ENCODE measurements around the gene LENG8.
"Not testable (repeated sequence)": the region's sequence is repeated elsewhere in the genome, so short reads cannot be mapped to it uniquely, and the experiment has no call there.

Gene LENG8

DNA sequence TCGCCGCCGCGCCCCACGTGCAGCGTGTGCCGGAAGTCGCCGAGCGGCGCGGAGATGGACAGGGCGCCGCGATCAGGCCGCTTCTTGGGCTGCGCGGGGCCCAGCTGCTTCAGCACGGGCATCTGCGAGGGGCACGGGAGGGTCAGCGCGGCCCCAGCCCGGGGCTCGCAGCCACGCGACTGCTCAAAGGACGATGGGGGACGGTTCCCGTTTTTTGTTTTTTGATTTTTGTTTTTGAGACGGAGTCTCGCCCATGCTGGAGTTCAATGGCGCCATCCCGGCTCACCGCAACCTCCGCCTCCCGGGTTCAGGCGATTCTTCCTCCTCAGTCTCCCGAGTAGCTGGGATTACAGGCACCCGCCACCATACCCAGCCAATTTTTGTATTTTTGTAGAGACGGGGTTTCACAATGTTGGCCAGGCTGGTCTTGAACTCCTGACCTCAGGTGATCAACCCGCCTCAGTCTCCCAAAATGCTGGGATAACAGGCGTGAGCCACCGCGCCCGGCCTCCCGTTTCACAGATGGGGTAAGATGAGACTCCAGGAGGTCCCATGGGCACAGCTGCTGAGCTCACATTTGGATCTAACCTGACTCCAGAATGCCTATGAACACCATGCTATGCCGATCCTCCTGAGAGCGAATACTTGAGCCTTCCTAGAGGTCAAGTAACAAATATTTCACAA lies 16.6 kb downstream of the LENG8 start:
- Histone ChIP-seq H3K27me3 (ENCODE audit: control insufficient read depth, insufficient read depth, low read length) (peaks cover 20% of the 10 kb centered on the region), H3K9me3 (ENCODE audit: control insufficient read depth, low read depth, low read length) (no peaks in the 10 kb centered on the region), H3K9ac (ENCODE audit: low read length) (no peak overlapping the region), H3K36me3 (ENCODE audit: control insufficient read depth, low read depth, low read length) (peaks cover 12% of the 10 kb centered on the region), H3K4me1 (ENCODE audit: control insufficient read depth, low read depth, low read length) (no peaks in the 10 kb centered on the region), H3K4me3 (ENCODE audit: low read length) (no peak overlapping the region), H3K27ac (ENCODE audit: low read length) (no peak overlapping the region)

DNA sequence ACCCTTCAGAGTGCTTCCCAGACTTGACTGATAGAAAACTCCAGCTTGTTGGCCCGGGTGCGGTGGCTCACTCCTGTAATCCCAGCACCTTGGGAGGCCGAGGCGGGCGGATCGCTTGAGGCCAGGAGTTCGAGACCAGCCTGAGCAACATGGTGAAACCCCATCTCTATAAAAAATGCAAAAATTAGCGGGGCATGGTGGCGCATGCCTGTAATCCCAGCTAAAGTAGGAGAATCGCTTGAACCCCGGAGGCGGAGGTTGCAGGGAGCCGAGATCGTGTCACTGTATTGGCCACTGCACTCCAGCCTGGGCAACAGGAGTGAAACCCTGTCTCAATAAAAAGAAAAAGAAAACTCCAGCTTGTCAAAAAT lies 17.1 kb downstream of the LENG8 start:
- not testable (repeated sequence) for H3K4me1 ChIP-seq (ENCODE audit: control insufficient read depth, low read depth, low read length); H3K4me3 ChIP-seq (ENCODE audit: low read length); H3K9ac ChIP-seq (ENCODE audit: low read length); H3K27ac ChIP-seq (ENCODE audit: low read length); H3K9me3 ChIP-seq (ENCODE audit: control insufficient read depth, low read depth, low read length)
- H3K27me3 ChIP-seq (ENCODE audit: control insufficient read depth, insufficient read depth, low read length), result peaks cover 25% of the 10 kb centered on the region
- peaks cover 12% of the 10 kb centered on the region for H3K36me3 ChIP-seq (ENCODE audit: control insufficient read depth, low read depth, low read length)

DNA sequence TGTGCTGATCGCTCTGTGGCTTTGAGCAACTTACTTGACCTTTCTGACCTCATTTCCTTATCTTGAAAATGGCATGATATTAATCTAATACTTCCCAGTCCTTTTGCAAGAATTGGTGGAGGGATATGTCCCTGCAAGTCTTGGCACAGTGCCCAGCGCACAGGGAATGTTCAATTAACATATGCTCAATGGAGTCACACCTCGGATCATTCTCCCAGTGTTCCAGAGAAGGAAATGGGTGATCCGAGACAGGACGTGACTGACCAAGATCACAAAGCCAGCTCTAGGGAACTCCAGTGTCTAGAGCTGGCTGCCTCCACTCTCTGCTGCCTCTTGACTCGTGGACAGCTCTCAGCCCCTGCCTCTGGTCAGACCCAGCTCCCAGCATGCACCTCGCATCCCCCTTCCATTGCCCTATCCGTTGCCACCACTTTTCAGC lies 20.5 kb downstream of the LENG8 start:
- Histone ChIP-seq H3K27me3 (ENCODE audit: control insufficient read depth, insufficient read depth, low read length) (peaks cover 32% of the 10 kb centered on the region), H3K27ac (ENCODE audit: low read length) (no peak overlapping the region), H3K4me1 (ENCODE audit: control insufficient read depth, low read depth, low read length) (no peaks in the 10 kb centered on the region), H3K9ac (ENCODE audit: low read length) (no peak overlapping the region), H3K36me3 (ENCODE audit: control insufficient read depth, low read depth, low read length) (no peaks in the 10 kb centered on the region), H3K4me3 (ENCODE audit: low read length) (no peak overlapping the region), H3K9me3 (ENCODE audit: control insufficient read depth, low read depth, low read length) (no peaks in the 10 kb centered on the region)

DNA sequence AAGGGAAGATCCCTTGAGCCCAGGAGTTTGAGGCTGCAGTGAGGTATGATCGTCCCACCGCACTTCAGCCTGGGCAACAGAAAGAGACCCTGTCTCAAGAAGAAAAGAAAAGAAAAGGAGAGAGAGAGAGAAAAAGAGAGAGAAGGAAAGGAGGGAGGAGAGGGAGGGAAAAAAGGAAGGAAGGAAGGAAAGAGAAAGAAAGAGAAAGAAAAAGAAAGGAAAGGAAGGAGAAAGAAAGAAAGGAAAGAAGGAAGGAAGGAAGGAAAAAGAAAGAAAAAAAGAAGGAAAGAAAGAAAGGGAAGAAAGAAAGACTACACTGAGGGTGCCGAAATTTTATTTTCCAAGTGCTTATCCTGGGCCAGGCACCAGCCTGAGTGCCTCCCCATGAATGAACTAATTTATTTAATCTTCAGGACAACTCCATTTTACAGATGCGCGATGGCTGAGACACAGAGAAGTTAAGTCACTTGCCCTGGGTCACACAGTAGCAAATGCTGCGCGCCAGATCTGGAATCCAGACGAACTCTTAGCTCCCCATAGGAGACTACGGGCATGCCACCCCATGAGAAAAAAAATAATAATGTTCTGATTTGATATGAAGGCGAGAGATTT lies 21.4 kb downstream of the LENG8 start:
- Histone ChIP-seq H3K36me3 (ENCODE audit: control insufficient read depth, low read depth, low read length) (no peaks in the 10 kb centered on the region), H3K9me3 (ENCODE audit: control insufficient read depth, low read depth, low read length) (no peaks in the 10 kb centered on the region), H3K4me3 (ENCODE audit: low read length) (peak overlapping the region; percentile 56), H3K4me1 (ENCODE audit: control insufficient read depth, low read depth, low read length) (no peaks in the 10 kb centered on the region), H3K27ac (ENCODE audit: low read length) (no peak overlapping the region), H3K27me3 (ENCODE audit: control insufficient read depth, insufficient read depth, low read length) (peaks cover 32% of the 10 kb centered on the region), H3K9ac (ENCODE audit: low read length) (peak overlapping the region; percentile 56)

DNA sequence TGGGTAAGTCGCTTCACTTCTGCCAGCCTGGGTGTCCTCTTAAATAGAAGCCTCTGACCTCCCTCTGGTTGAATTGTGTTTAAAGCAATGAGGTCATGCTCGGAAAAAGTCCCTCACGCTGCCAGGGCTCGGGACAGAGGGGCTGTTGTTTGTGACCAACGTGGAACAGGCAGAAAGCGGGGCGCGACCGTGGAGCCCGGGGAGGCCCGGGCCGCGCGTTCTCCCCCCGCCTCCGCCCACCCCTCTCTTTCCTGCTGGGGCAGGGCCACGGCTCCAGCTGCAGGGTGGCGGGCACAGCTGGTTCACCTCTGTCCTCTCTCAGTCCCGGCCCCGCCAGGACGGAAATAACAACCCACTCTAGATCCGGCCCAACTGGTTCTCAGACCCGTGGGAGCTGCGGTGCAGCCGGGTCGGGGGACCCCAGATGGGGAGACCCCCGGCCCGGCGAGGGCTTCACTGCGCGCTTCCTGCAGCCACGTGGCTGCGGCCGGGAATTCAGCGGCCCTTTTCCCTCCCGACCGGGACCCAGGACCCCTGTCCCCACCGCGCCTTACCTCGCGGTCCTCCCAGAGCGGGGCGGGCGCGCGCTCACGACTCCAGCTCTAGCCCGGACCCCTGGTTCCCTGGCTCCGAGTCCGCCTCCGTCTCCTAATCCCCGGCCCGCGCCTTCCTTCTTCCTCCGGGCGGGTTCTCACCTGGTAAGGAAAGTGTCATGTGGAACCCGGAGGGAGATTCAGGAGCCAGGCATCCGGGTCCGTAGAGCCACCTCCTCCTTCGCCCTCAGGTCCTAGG lies 22.2 kb downstream of the LENG8 start:
- H3K27me3 ChIP-seq (ENCODE audit: control insufficient read depth, insufficient read depth, low read length), result peaks cover 26% of the 10 kb centered on the region
- H3K9me3 ChIP-seq (ENCODE audit: control insufficient read depth, low read depth, low read length), result no peaks in the 10 kb centered on the region
- H3K4me3 ChIP-seq (ENCODE audit: low read length), result peak overlapping the region; percentile 56
- no peak overlapping the region for H3K27ac ChIP-seq (ENCODE audit: low read length)
- H3K9ac ChIP-seq (ENCODE audit: low read length), result peak overlapping the region; percentile 56
- H3K4me1 ChIP-seq (ENCODE audit: control insufficient read depth, low read depth, low read length), result no peaks in the 10 kb centered on the region
- no peaks in the 10 kb centered on the region for H3K36me3 ChIP-seq (ENCODE audit: control insufficient read depth, low read depth, low read length)

DNA sequence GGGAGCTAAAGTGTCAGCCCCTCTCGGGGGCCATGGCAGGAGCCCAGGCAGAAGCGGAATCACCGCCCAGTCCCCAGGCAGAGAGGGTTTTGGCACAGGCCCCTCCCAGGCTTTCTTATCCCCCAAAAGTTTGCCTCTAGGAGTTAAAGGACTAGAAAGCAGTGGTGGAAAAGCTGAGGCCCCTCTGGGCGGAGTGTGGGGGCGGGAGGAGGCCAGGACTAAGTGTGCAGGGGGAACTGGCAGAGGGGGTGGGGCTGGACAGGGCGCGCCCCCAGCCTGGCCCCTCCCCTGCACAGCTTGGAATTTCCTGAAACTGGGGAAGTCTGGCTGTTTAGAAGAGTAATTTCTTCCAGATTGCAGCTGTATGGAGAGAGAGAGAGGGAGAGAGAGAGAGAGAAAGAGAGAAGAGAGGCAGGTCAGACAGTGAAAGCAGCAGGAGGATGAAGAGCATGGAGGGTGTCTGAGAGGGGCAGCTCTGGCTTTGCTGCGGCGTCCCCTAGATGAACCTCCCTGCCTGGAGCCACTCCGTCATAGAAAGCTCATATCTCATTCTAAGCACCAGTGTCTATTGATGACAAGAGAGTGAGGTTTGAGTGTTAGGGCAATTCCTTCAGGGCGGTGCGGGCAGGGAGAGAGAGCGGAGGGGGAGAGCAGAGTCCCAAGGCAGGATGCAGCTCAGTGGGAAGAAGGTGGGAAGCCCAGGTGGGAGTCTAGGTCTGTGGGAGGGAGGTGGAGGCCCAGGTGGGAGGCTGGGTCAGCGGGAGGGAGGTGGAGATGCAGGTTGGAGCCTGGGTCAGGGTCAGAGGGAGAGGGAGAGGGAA lies 24.3 kb downstream of the LENG8 start, which contains the start of gene CDC42EP5:
CDC42EP5 (minus strand) TSS at position 226 of the 821 bp plus-strand sequence. CDS start 7,749 bp downstream, outside the sequence.
- Histone ChIP-seq H3K4me3 (ENCODE audit: low read length) (no peak within 1 kb of the TSS), H3K9ac (ENCODE audit: low read length) (no peak within 1 kb of the TSS), H3K9me3 (ENCODE audit: control insufficient read depth, low read depth, low read length) (no peaks in the 10 kb centered on the region), H3K36me3 (ENCODE audit: control insufficient read depth, low read depth, low read length) (no peaks in the 10 kb centered on the region), H3K27ac (ENCODE audit: low read length) (no peak within 1 kb of the TSS), H3K4me1 (ENCODE audit: control insufficient read depth, low read depth, low read length) (no peaks in the 10 kb centered on the region), H3K27me3 (ENCODE audit: control insufficient read depth, insufficient read depth, low read length) (peaks cover 26% of the 10 kb centered on the region)

DNA sequence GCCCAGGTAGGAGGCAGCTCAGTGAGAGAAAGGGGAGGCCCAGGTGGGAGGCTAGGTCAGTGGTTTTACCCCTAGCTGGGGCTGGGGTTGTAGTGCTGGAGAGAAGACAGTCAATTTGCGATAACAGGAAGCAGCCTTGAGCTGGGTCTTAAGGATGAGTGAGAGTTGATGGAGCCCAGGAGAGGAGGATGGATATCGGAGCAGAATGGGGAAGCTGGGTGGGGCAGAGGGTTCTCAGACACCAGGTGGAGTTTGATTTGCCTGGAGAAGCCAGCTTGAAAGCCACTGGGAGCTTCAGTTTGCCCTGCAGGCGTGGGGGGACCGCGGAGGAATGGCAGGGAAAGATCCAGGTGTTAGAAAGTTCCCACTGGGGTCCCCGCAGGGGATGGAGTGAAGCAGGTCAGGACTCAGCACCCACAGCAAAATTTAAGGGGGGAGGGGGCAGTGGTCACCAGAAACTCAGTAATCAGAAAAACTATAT lies 24.9 kb downstream of the LENG8 start:
- Histone ChIP-seq H3K36me3 (ENCODE audit: control insufficient read depth, low read depth, low read length) (no peaks in the 10 kb centered on the region), H3K4me3 (ENCODE audit: low read length) (no peak overlapping the region), H3K9me3 (ENCODE audit: control insufficient read depth, low read depth, low read length) (no peaks in the 10 kb centered on the region), H3K27me3 (ENCODE audit: control insufficient read depth, insufficient read depth, low read length) (peaks cover 26% of the 10 kb centered on the region), H3K9ac (ENCODE audit: low read length) (no peak overlapping the region), H3K4me1 (ENCODE audit: control insufficient read depth, low read depth, low read length) (no peaks in the 10 kb centered on the region), H3K27ac (ENCODE audit: low read length) (no peak overlapping the region)

DNA sequence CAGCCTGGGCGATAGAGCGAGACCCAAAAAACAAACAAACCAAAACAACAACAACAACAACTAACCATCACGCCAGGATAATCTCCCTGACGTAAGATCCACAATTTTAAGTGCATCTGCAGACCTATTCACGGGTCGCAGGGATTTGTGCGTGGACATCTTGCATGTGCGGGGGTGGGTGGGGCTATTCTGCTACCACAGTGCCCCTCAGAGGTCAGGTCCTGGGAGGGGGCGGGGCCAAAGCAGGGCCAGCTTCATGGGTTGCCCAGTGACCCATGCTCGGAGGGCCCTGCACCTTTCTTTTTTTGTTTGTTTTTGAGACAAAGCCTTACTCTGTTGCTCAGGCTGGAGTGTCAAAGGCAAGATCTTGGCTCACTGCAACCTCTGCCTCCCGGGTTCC lies 26.7 kb downstream of the LENG8 start:
- Histone ChIP-seq H3K36me3 (ENCODE audit: control insufficient read depth, low read depth, low read length) (no peaks in the 10 kb centered on the region), H3K27me3 (ENCODE audit: control insufficient read depth, insufficient read depth, low read length) (peaks cover 10% of the 10 kb centered on the region), H3K4me1 (ENCODE audit: control insufficient read depth, low read depth, low read length) (no peaks in the 10 kb centered on the region), H3K9ac (ENCODE audit: low read length) (no peak overlapping the region), H3K27ac (ENCODE audit: low read length) (no peak overlapping the region), H3K9me3 (ENCODE audit: control insufficient read depth, low read depth, low read length) (no peaks in the 10 kb centered on the region), H3K4me3 (ENCODE audit: low read length) (no peak overlapping the region)

DNA sequence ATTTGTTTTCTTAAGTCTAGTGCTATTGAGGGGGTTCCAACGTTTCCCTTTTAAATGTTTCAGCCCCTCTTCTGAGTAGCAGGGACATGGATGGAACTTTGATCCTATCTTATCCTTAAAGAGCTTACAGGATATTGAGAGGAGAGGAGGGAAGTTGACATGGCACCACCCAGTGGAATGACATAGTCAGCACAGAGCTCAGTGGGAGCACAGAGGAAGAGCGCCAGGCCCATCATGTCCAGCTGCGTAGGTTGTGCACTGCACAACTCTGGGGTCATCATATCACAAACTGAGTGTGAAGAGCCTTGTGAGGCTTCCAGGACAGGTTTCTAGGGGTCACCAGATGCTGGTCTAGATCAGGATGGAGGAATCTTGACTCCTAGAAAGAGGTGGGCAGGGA lies 28.7 kb downstream of the LENG8 start:
- no peaks in the 10 kb centered on the region for H3K27me3 ChIP-seq (ENCODE audit: control insufficient read depth, insufficient read depth, low read length)
- H3K9ac ChIP-seq (ENCODE audit: low read length), result no peak overlapping the region
- no peaks in the 10 kb centered on the region for H3K9me3 ChIP-seq (ENCODE audit: control insufficient read depth, low read depth, low read length)
- no peaks in the 10 kb centered on the region for H3K36me3 ChIP-seq (ENCODE audit: control insufficient read depth, low read depth, low read length)
- H3K4me3 ChIP-seq (ENCODE audit: low read length), result no peak overlapping the region
- H3K4me1 ChIP-seq (ENCODE audit: control insufficient read depth, low read depth, low read length), result no peaks in the 10 kb centered on the region
- H3K27ac ChIP-seq (ENCODE audit: low read length), result no peak overlapping the region

DNA sequence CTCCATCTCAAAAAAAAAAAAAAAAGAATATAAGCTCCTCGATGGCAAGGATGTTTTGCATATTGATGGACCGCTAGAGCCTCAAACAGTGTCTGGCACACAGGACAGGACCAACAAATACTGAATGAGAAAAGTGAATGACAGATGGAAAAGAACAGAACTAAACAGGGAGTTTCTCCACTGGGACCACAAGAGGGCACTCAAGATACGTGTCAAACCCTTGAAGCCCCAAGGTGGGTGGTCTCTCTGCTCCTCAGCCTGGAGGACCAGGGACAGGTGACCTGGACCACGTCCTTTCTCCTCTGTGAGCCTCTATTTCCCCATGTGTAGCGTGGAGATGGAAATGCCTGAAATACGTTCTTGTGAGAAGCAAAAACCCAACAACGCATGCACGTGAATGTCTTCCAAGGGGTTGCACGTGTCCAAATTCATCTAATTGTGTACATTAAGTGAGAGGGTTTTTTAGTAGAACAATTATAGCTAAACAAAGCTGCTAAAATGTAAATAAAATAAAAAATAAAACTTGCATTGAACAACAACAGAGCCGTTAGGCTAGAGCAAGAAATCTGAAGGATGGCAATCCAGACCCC lies 29.8 kb downstream of the LENG8 start:
- Histone ChIP-seq H3K9ac (ENCODE audit: low read length) (no peak overlapping the region), H3K4me3 (ENCODE audit: low read length) (no peak overlapping the region), H3K4me1 (ENCODE audit: control insufficient read depth, low read depth, low read length) (no peaks in the 10 kb centered on the region), H3K36me3 (ENCODE audit: control insufficient read depth, low read depth, low read length) (no peaks in the 10 kb centered on the region), H3K27ac (ENCODE audit: low read length) (no peak overlapping the region), H3K9me3 (ENCODE audit: control insufficient read depth, low read depth, low read length) (no peaks in the 10 kb centered on the region), H3K27me3 (ENCODE audit: control insufficient read depth, insufficient read depth, low read length) (no peaks in the 10 kb centered on the region)

DNA sequence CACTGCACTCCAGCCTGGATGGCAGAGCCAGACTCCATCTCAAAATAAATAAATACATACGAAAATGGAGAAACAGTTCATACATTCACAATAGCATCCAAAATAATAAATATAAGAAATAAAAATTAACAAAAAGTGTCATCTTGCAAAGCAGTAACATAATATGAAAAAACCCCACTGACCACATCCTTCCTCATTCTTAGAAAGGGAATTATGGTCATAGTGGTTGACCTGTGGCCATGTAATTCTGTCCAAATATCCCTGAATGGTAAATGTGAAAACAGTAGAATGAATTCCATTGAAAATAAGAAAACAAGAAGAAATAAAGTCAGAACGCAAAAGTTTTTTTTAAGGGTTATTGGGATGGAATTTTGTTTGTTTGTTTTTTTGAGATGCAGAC lies 31.1 kb downstream of the LENG8 start:
- Histone ChIP-seq H3K9me3 (ENCODE audit: control insufficient read depth, low read depth, low read length) (no peaks in the 10 kb centered on the region), H3K27ac (ENCODE audit: low read length) (no peak overlapping the region), H3K4me1 (ENCODE audit: control insufficient read depth, low read depth, low read length) (no peaks in the 10 kb centered on the region), H3K36me3 (ENCODE audit: control insufficient read depth, low read depth, low read length) (no peaks in the 10 kb centered on the region), H3K27me3 (ENCODE audit: control insufficient read depth, insufficient read depth, low read length) (no peaks in the 10 kb centered on the region), H3K4me3 (ENCODE audit: low read length) (no peak overlapping the region), H3K9ac (ENCODE audit: low read length) (no peak overlapping the region)
